Measurements from ENCODE around the gene AMBRA1. TPM values are rescaled to one million over a fixed set of nuclear protein-coding genes. Genes with fewer than 3 reads are reported as not detected.

The AMBRA1 gene
- total RNA-seq, 1 donor from 2014 or later: 29.4 TPM

GRCh38 chr11:46363455-46364005, 230.3 kb downstream of the AMBRA1 start:
- Histone ChIP-seq H2AFZ (ENCODE audit: low read depth, low read length) (peak overlapping the region; percentile 39), H4K20me1 (ENCODE audit: insufficient read depth, low read length) (peaks cover 53% of the 10 kb centered on the region), H3K4me1 (ENCODE audit: insufficient read depth, low read length) (peaks cover 37% of the 10 kb centered on the region), H3K9ac (ENCODE audit: low read length) (peak overlapping the region; percentile 59), H3K4me3 (ENCODE audit: insufficient read depth, low read depth, low read length) (no peak overlapping the region), H3K79me2 (ENCODE audit: insufficient read depth, low read length) (peaks cover 41% of the 10 kb centered on the region), H3K4me2 (ENCODE audit: low read length) (peak overlapping the region; percentile 73), H3K36me3 (ENCODE audit: insufficient read depth, low read length) (no peaks in the 10 kb centered on the region), H3K9me3 (ENCODE audit: insufficient read depth, low read depth, low read length) (no peaks in the 10 kb centered on the region), H3K27ac (ENCODE audit: low read depth, low read length) (peak overlapping the region; percentile 71), H3K27me3 (ENCODE audit: insufficient read depth, low read length) (no peaks in the 10 kb centered on the region)
- DNase-seq (ENCODE audit: low read depth) (peak; percentile 46), FAIRE-seq (no peak)
- H3K36me3 Mint-ChIP-seq (ENCODE audit: low read depth, unreplicated experiment): no peaks in the 10 kb centered on the region
- TF ChIP-seq, protein P1, sequence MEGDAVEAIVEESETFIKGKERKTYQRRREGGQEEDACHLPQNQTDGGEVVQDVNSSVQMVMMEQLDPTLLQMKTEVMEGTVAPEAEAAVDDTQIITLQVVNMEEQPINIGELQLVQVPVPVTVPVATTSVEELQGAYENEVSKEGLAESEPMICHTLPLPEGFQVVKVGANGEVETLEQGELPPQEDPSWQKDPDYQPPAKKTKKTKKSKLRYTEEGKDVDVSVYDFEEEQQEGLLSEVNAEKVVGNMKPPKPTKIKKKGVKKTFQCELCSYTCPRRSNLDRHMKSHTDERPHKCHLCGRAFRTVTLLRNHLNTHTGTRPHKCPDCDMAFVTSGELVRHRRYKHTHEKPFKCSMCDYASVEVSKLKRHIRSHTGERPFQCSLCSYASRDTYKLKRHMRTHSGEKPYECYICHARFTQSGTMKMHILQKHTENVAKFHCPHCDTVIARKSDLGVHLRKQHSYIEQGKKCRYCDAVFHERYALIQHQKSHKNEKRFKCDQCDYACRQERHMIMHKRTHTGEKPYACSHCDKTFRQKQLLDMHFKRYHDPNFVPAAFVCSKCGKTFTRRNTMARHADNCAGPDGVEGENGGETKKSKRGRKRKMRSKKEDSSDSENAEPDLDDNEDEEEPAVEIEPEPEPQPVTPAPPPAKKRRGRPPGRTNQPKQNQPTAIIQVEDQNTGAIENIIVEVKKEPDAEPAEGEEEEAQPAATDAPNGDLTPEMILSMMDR (IDR thresholded peaks at IDR 0.05; ENCODE audit: insufficient read depth, low read depth, low read length): peak; percentile 6
- no peak for TF ChIP-seq EZH2 (IDR thresholded peaks at IDR 0.05; ENCODE audit: insufficient read depth, low read length)
- no peak overlapping the region for H3K4me3 Mint-ChIP-seq (ENCODE audit: unreplicated experiment)
- H3K4me1 Mint-ChIP-seq (ENCODE audit: low read depth, unreplicated experiment): peaks cover 16% of the 10 kb centered on the region
- peak overlapping the region; percentile 47 for H3K27ac Mint-ChIP-seq (ENCODE audit: unreplicated experiment)
- no peaks in the 10 kb centered on the region for H3K9me3 Mint-ChIP-seq (ENCODE audit: unreplicated experiment)
- H3K27me3 Mint-ChIP-seq (ENCODE audit: low read depth, unreplicated experiment): no peaks in the 10 kb centered on the region

DNA sequence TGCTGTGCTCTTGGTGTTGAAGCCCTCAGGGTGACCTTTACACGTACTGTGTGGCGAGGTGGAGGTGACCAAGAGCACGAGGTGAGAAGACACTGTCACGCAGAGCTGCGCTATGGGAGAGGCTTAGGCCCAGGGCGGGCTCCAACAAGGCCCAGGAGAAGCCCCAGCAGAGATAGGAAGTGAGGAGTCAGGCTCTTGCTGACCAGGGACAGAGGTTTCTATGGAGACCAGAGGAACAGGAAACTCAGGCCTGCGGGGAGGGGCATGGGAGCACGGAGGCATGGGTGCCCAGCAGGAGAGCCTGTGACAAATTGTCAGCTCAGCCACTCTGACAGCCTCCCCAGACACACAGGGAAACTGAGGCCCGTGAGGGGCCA, 230.8 kb downstream of the AMBRA1 start:
- peaks cover 16% of the 10 kb centered on the region for H3K4me1 Mint-ChIP-seq (ENCODE audit: low read depth, unreplicated experiment)
- Histone ChIP-seq H3K4me1 (ENCODE audit: insufficient read depth, low read length) (peaks cover 37% of the 10 kb centered on the region), H3K9me3 (ENCODE audit: insufficient read depth, low read depth, low read length) (no peaks in the 10 kb centered on the region), H3K27ac (ENCODE audit: low read depth, low read length) (peak overlapping the region; percentile 71), H3K36me3 (ENCODE audit: insufficient read depth, low read length) (no peaks in the 10 kb centered on the region), H3K9ac (ENCODE audit: low read length) (peak overlapping the region; percentile 59), H3K27me3 (ENCODE audit: insufficient read depth, low read length) (no peaks in the 10 kb centered on the region), H3K4me2 (ENCODE audit: low read length) (peak overlapping the region; percentile 73), H3K79me2 (ENCODE audit: insufficient read depth, low read length) (peaks cover 41% of the 10 kb centered on the region), H3K4me3 (ENCODE audit: insufficient read depth, low read depth, low read length) (no peak overlapping the region), H4K20me1 (ENCODE audit: insufficient read depth, low read length) (peaks cover 48% of the 10 kb centered on the region), H2AFZ (ENCODE audit: low read depth, low read length) (peak overlapping the region; percentile 39)
- no peaks in the 10 kb centered on the region for H3K27me3 Mint-ChIP-seq (ENCODE audit: low read depth, unreplicated experiment)
- peak; percentile 53 for DNase-seq (ENCODE audit: low read depth)
- TF ChIP-seq EZH2 (IDR thresholded peaks at IDR 0.05; ENCODE audit: insufficient read depth, low read length): no peak
- TF ChIP-seq, protein P1 (IDR thresholded peaks at IDR 0.05; ENCODE audit: insufficient read depth, low read depth, low read length): no peak
- H3K4me3 Mint-ChIP-seq (ENCODE audit: unreplicated experiment): peak overlapping the region; percentile 45
- peak overlapping the region; percentile 87 for H3K27ac Mint-ChIP-seq (ENCODE audit: unreplicated experiment)
- H3K36me3 Mint-ChIP-seq (ENCODE audit: low read depth, unreplicated experiment): no peaks in the 10 kb centered on the region
- no peak for FAIRE-seq
- H3K9me3 Mint-ChIP-seq (ENCODE audit: unreplicated experiment): no peaks in the 10 kb centered on the region
